HG03159 (cell line): Measurements from ENCODE around the gene ERN1.

Source experiments
- ATAC-seq: cut with Tn5 transposase; IDR thresholded peaks from one replicate; pipeline ENCODE4 v1.9.1; 2021; ENCODE audit warnings: mild to moderate bottlenecking, moderate library complexity; ENCODE audit not compliant: unreplicated experiment

The ERN1 gene

DNA sequence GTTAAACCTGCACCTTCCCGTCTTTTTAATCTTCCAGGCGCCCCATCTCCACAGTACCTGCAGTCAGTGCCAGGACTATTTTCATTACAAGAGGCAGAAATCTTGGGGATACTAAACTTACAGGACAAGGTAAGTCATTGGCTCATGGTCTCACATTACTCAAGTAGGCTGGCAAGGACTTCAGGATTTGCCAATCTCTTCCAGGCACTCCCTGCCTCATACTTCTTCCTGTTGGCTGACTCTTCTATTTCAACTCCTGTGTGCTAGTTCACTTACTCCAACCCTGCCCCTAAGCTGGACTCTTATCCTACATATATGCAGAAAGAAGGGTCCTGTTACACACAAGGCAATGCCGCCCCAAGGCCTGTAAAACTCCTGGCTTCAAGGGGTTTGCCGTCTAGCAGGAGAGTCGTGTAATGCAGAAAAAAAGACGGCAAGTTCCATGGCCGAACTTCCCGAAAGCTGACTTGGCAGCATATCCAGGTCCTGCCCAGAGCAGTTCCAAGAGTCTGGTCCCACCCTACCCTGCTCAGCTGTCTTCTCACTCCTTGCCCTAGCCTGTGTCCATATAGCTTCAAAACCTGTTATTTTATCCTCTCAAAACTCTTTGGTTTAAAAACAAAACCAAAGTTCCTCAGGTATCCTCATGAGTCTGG is 14.8 kb downstream of the ERN1 start:
- ATAC-seq, result no peak

DNA sequence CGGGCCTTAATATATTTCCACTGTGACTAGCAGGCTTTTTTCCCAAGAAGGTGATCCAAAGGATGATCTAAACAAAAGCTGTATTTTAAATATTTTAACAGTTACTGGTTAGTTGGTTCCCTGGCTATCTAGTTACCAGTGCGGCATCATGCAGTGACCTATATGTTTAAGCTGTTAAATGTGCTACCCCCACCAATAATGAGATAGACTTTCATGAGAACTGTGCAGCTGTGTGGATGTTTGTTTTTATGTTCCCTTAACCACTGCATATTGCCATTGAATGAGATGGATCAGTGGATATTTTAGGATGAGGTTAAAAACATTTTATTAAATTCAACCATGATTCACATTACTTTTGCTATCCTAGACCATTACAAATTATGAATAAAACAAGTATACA is 16.9 kb downstream of the ERN1 start:
- no peak for ATAC-seq

DNA sequence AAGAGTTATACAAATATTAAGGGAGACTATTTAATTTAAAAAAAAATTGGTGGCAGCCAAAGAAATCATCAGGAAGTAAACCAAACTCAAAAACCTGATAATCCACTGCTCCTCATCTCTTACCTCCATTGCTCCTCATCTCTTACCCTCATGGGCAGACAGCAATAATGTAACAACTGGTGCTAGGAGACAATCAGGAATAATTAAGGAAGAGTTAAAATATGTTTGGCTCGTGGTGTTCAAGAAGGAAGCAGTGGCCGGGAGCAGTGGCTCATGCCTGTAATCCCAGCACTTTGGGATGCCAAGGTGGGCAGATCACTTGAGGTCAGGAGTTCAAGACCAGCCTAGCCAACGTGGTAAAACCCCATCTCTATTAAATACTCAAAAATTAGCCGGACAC is 18.1 kb downstream of the ERN1 start:
- no peak for ATAC-seq

DNA sequence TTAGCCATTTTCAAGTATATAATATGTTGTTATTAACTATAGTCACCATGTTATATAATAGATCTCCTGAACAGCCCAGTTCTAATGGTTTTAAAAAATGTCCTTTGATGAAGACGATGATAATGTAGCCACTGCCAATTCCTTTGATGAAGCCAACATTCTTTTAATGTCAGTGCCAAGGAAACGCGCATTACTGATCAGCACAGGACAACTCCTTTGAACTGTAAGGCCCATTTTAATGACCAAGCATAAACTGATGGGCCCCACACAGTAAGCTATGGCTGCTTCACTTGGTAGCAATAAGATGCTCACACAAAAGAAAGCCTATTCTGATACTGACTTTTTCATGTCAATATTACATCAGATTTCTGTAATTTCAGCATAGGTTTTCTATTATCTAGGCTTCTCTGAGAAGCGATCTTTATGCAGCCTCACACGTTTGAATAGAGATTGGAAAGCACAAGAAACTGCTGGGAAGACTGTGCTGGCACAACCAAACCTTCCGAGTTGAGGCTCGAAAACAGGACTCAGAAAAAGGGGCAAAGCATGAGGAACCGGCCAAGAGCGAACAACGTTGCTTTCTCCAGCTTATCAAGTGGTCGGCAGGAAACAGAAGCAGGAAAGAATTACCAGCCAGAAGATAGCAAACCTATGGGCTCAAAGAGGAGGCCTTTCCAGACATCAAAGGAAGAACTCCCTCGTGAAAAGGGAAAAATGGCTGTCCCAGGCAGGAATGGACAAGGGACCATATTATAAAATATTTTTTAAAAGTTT is 19.4 kb downstream of the ERN1 start:
- no peak for ATAC-seq

DNA sequence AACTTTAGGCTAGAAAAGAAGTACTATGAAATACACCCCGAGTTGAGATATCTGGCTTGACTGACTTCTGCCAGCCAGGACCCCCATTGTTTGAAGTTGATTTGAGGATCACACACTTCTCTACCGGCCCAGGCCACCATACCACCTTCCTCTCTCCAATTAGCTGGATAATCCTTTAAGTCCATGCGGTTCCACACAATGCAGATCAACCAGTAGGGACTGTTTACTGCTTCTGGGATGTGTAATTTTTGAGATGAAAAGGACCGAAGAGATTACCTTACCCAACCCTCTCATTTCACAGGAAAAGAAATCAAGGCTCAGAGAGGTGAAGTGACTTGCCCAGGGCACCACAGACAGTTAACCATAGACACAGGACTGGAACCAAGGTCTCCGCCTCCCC is 20.5 kb downstream of the ERN1 start:
- ATAC-seq, result no peak

DNA sequence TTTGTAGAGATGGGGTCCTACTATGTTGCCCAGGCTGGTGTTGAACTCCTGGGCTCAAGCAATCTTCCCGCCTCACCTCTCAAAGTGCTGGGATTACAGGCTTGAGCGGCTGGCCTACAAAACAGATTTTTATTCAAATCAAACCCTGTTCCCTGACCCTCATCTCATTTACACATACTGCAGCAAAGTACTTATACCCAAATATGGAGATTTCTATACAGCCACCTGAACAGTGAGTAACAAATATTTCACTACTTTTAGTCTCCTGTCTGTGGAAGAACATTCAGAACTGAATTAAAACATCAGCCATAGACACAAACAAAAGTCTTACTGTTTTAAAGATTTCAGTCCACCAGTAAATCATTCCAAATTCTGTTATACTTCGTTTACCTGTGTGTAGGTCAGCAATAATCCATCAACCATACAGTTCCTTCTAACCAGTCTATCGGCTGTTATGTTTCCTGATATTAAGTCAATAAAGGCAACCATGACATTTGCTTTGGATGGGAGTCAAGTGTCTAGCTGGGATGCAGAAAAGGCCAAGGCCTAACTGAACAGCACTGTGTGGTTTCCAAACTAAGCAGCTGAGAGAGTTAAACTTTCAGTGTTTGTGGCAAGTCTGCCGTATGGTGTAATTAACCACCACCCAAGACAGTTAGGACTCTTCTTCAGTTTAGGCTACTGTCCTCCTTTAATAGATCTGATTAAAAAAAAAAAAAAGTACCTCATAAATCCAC is 22.3 kb downstream of the ERN1 start:
- ATAC-seq, result no peak

DNA sequence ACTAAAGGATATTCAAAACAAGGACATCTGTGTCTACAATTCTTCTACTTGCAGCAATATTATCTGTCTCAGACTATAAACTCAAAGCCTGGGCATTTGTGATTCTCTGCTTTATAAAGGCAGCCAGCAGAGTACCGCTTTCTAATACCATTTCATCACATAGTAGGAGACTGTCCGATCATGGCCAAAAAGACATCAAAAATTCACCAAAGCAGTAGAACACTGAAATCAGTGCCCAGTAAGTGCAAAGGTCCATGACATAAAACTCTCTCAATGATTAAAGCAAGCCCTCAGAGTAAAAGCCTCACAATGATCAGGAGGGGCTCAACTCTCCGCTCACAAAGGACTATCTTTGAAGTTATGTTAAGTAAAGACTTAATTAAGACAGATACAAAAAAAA is 23.0 kb downstream of the ERN1 start:
- no peak for ATAC-seq

DNA sequence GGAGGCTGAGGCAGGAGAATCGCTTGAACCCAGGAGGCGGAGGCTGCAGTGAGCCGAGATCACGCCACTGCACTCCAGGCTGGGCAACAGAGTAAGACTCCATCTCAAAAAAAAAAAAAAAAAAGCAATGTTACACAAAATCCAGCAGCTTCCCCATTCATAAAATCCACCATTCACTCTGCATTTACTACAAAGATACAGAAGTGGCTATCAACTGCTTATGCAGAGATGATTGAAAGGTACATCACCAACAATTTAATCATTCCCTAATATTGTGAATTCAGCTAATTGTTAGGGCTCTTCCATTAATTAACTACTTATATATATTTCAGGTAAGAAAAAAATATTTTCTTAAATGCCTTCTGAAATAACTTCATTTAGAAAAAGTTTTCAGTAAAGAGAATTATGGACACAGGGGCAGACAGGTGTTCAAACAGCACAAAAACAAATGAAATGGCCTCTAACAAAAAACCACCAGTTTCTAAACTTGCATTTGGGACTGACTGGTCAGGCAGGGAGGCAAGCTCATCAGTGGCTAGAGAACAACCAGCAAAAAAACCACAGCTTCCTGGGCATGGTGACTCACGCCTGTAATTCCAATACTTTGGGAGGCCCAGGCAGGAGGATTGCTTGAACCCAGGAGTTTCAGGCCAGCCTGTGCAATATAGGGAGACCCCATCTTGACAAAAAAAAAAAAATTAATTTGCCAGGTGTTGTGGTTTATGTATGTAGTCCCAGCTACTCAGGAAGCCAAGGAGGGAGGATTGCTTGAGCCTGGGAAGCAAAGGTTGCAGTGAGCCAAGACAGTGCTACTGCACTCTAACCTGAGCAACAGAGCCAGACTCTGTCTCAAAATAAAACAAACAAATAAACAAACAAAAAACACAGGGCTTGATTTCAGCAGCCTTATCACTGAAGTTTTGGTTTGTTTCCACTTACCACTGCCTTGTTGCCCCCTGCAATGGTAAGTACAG is 26.3 kb downstream of the ERN1 start:
- no peak for ATAC-seq

DNA sequence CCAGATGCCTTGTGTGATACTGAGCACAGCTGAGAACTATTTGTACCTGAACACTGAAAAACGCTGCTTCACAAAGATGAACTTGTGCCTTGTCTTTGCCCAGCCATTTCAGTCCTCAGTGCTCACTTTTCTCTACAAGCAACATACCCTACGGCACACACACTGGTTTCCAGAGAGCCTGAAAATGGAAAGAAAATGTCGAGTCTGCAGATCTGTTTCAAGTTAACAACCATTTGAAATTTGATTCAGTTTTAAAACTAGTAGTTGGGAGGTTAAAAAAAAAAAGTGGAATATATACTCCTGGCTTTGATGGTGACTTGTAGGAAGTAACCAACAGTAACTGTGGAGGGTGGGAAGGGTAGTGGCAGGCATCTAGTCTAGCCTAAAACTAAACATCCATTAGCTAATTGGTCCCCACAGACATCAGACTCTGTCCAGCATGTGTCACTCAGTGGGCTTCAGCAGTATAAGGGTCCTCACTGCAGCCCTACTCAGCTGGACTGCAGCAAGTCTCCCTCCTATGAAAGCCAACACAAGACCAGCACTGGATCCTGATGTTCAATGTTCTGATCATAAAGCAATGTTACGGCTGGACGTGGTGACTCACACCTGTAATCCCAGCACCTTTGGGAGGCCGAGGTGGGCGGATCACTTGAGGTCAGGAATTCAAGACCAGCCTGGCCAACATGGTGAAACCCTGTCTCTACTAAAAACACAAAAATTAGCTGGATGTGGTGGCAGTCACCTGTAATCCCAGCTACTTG is 27.1 kb downstream of the ERN1 start:
- ATAC-seq, result no peak

DNA sequence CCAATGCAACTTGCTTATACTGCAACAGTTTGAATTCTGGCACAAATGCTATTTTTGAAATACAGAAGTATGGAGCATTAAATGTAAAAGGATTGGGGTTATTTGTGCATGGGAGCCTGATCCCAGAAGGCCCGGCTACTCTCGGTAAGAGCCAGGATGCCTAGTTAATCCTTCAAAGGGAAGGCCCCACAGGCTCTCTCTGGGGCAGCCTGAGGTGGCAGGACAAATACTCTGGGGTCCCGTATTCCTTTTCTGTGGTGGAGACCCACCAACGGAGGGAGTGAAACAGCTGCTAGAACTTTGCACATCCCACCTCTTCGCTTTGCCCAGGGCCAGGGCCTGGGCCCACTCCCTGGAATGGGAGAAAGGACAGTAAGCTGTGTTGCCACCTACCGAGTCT is 30.4 kb downstream of the ERN1 start:
- no peak for ATAC-seq

DNA sequence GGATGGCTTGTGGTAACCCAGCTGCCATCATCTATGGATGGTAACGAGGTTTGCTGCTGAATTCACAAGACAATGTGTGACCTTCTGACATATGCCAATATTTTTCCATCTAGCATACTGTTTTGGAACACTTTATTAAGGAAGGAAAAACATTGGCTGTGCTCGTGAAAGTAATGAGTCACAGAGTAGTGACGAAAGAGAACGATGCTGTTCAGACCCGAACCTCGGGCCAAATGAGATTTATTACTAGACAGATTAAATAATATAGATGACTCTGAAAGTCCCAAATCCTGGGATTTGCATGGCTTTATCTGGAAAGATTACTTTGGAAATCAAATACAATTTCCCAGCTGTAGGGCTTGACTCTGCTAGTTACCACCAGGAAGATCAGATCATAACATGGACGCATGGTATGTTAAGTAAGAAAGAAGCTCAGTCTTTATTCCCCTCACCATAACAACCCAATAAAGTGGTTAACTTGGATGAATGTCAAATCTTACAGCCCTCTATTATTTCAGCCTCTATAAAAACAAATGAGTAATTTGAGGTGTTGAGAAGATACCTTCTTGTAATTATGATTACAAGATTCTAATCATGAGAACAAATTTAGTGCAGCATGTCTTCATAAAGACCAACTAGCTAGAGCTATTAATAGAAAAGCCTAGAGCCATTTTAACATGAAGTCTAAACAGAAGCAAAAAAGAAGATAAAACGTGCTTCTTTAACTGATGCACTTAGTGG is 32.6 kb downstream of the ERN1 start:
- ATAC-seq, result no peak

DNA sequence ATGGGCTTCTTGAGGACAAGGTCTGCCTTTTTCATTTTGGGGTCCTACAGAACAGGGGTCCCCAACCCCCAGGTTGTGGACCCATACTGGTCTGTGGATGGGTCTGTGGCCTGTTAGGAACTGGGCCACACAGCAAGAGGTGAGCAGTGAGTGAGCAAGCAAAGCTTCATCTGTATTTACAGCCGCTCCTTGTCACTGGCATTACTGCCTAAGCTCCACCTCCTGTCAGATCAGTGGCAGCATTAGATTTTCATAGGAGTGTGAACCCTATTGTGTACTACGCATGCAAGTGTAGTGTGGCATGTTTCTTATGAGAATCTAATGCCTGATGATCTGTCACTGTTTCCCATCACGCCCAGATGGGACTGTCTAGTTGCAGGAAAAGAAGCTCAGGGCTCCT is 33.9 kb downstream of the ERN1 start:
- no peak for ATAC-seq

DNA sequence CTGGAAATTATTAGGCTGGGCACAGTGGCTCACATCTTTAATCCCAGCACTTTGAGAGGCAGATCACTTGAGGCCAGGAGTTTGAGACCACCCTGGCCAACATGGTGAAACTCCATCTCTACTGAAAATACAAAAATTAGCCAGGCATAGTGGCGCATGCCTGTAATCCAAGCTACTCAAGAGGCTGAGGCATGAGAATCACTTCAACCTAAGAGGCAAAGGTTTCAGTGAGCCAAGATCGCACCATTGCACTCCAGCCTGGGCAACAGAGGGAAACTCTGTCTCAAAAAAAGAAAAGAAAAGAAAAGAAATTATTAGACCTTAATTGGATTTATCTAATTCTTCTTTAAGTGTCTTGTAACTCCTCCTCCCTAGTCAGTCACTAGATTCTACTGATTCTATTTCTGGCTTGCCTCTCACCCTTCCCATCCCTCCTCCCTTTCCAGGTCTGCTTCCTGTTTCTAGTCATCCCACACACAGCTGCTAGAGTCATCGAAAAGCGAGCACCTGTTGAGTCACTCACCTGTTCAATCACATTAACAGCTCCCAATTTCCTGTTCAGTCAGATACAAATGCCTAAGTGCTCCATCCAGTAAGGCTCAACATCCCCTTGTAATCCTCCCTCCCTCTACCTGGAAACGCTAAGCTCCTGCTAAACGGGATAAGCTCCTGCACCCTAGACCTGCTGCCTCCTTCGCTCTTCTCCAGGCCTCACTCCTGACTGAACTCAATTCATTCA is 34.6 kb downstream of the ERN1 start:
- no peak for ATAC-seq

DNA sequence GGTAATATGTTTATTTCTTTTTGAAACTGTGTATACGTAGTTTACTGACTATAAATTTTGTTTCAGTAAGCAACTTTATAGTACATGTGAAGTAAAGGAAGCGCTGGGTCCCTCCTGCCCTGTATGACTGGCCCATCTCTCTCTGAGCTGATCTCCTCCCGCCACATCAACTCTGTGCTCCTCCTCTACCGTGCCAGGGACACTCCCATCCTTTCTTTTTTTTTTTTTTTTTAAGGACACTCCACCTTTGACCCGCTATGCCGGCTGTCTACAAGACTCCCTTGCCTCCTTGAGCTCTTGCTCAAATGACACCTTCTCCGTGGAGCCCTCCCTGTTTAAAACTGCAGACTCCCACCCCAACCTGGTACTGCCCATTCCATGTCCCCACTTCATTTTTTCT is 35.5 kb downstream of the ERN1 start:
- ATAC-seq, result no peak

DNA sequence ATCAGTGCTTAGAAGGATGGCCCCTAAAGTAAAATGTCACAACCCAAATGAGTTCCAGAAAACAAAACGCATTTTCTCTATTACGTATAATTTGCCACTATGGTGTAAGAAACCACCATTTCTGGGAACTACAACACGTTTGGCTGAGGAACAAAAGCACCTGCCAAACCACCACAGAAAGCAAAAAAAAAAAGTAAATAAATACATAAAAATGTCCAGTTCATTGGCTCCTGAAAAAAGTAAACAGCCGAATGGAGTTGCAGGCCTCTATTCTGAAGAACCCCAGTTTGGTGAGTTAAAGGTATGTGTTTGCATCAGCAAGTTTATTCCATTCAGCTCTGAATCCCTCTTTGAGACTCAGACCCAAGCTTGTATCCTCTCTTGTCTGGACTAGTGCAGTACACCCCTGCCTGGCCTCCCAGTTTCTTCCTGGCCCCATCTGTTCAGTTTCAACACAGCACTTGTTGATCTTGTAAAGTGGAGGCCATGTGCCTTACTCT is 36.9 kb downstream of the ERN1 start:
- ATAC-seq, result no peak

DNA sequence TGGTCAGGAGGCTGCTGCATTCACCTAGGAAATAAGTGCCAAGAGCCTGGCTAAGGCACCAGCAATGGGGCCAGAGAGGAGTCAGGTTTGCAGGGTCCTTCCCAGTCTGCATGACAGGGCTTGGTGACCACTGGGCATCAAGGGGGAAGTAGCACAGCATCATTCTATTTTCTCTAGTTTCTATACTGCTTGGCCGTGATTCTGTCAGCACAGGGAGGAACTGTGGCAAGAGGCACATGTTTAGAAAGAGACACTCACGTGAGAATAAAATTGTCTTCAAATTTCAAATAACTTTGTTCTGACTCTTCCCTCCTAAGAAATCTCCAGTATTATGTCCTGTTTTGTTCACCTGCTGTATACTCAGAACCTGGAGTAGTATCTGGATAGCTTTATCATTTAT is 37.8 kb downstream of the ERN1 start:
- no peak for ATAC-seq

DNA sequence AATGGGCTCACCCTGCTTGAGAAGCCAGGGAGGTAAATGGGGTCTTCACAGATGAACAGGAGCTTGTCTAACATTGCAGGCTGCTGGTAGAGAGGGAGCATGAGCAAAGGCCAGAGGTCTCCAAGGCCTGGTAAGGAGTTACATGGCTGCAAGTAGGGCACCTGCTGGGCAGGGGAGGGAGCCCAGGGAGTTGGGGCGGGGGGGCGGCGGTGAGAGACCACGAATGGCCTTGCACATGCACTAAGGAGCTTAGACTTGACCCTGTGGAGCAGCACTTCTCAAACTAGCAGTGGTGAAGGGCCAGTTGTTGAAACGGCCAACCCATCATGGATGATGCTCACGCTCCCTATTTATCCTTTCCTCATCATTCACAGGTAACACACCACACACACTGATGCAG is 38.4 kb downstream of the ERN1 start:
- ATAC-seq, result no peak

DNA sequence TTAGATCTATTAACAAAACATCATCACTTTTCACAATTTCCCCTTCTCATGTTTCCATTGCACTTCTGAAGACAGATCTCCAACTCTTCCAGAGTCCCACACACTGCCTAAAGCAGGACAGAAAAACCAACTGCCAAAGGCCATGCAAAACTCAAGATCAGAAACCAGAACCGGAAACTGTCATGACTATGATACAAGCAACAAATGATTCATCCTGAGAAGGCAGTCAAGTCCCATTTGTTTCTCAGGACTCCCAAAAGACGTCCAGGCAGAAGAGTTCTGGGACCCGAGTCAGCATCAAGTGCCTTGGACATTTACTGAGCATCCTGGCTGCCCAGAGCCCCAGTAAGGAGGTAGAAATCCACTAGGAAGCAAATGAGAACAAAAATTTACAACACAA is 38.8 kb downstream of the ERN1 start:
- ATAC-seq, result no peak

DNA sequence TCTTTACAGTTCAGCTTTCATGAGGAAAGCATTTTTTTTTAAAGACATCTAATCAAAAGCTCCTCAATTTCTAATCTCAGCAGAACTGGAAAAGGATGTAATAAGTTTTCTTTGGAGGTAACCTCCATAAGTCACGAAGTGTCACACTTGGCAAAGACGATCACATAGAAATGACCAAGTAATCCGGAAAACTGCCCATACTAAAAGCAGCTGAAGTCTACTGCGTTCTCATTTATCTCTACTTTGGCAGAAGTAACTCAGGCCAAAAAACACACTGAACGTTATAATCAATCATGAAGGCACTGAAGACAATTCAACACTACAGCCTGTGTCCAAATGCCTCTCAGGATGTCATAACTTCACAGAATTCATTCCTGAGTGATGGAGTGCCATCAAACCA is 39.8 kb downstream of the ERN1 start:
- ATAC-seq, result no peak
